Esophagus squamous epithelium (tissue), 4 donors: ENCODE data around the gene ZDHHC17.

Experiments
- CTCF ChIP-seq, 6 experiments: fragments of 450-650 bp in 4 of 6; fragments of 200-600 bp in 2 of 6; sonication (generic) in 2 of 6; IDR thresholded peaks; one replicate each; pipeline ENCODE4 v1.5.1; 2016 to 2019; ENCODE audit warnings: antibody characterized with exemption in 6 of 6, mild to moderate bottlenecking in 4 of 6, moderate library complexity in 4 of 6
- POLR2A ChIP-seq, 4 donors: fragments of 450-650 bp; IDR thresholded peaks; one replicate each; pipeline ENCODE4 v1.6.1; 2017; ENCODE audit warnings: antibody characterized with exemption in 4 of 4, mild to moderate bottlenecking in 4 of 4, moderate library complexity in 3 of 4

- TF ChIP-seq CTCF (IDR thresholded peaks at IDR 0.05) (no peak), POLR2A (IDR thresholded peaks at IDR 0.05) (no peak)
Measured at GRCh38 chr12:76874027-76874426, 110.1 kb downstream of the ZDHHC17 start.
